Measurements from ENCODE around the gene UTS2.

UTS2 gene

GRCh38 chr1:7838714-7839113 is 14.2 kb downstream of the UTS2 start:
- TF ChIP-seq TEAD4 (IDR thresholded peaks at IDR 0.05), result no peak

DNA sequence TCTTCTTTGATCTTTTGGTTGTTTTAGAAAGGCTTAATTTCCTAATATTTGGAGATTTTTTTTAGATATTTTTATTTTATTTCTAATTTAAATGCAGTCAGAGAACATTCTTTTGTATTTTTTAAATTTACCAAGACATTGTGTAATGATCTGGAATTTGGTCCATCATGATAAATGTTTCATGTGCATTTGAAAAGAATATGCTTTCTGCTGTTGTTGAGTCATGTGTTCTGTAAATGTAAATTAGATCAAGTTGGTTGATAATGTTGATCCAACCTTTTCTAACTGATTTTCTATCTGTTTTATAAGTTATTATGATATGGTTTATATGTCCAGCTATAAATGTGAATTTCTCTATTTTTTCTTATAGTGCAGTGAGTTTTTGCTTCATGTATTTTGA is 19.8 kb downstream of the UTS2 start:
- TF ChIP-seq, protein P1, sequence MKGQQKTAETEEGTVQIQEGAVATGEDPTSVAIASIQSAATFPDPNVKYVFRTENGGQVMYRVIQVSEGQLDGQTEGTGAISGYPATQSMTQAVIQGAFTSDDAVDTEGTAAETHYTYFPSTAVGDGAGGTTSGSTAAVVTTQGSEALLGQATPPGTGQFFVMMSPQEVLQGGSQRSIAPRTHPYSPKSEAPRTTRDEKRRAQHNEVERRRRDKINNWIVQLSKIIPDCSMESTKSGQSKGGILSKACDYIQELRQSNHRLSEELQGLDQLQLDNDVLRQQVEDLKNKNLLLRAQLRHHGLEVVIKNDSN (IDR thresholded peaks at IDR 0.05), result no peak
- TF ChIP-seq RAD21 (IDR thresholded peaks at IDR 0.05; ENCODE audit: low read depth) (no peak), NFIC (IDR thresholded peaks at IDR 0.05) (no peak), EP300 (IDR thresholded peaks at IDR 0.05; ENCODE audit: borderline replicate concordance) (no peak), FOXM1 (IDR thresholded peaks at IDR 0.05; ENCODE audit: borderline replicate concordance, low read depth) (no peak)
- TF ChIP-seq, protein P2, sequence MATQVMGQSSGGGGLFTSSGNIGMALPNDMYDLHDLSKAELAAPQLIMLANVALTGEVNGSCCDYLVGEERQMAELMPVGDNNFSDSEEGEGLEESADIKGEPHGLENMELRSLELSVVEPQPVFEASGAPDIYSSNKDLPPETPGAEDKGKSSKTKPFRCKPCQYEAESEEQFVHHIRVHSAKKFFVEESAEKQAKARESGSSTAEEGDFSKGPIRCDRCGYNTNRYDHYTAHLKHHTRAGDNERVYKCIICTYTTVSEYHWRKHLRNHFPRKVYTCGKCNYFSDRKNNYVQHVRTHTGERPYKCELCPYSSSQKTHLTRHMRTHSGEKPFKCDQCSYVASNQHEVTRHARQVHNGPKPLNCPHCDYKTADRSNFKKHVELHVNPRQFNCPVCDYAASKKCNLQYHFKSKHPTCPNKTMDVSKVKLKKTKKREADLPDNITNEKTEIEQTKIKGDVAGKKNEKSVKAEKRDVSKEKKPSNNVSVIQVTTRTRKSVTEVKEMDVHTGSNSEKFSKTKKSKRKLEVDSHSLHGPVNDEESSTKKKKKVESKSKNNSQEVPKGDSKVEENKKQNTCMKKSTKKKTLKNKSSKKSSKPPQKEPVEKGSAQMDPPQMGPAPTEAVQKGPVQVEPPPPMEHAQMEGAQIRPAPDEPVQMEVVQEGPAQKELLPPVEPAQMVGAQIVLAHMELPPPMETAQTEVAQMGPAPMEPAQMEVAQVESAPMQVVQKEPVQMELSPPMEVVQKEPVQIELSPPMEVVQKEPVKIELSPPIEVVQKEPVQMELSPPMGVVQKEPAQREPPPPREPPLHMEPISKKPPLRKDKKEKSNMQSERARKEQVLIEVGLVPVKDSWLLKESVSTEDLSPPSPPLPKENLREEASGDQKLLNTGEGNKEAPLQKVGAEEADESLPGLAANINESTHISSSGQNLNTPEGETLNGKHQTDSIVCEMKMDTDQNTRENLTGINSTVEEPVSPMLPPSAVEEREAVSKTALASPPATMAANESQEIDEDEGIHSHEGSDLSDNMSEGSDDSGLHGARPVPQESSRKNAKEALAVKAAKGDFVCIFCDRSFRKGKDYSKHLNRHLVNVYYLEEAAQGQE (IDR thresholded peaks at IDR 0.05; ENCODE audit: low read depth), result no peak

DNA sequence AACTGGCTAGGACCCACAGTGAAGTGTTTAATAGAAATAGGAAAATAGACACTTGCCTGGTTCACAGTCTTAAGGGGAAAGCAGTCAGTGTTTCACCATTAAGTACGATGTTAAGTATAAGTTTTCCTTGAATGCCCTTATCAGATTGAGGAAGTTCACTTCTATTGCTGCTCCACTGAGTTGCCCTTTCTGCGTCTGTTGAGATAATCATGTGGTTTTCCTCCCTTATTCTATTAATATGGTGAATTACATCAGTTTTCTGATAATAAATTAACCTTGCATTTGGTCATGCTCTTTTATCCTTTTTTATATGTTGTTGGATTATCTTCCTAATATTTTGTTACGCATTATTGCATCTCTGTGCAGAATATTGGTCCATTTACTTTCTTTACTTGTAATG is 21.4 kb downstream of the UTS2 start:
- TF ChIP-seq CEBPB (IDR thresholded peaks at IDR 0.05) (no peak), ZBTB7A (IDR thresholded peaks at IDR 0.05; ENCODE audit: low read depth) (no peak), TEAD4 (IDR thresholded peaks at IDR 0.05) (no peak), EGR1 (IDR thresholded peaks at IDR 0.05) (no peak), CREB1 (IDR thresholded peaks at IDR 0.05; ENCODE audit: low read depth) (no peak), RAD21 (IDR thresholded peaks at IDR 0.05; ENCODE audit: low read depth) (no peak), EP300 (IDR thresholded peaks at IDR 0.05; ENCODE audit: borderline replicate concordance) (no peak), YY1 (IDR thresholded peaks at IDR 0.05; ENCODE audit: low read depth) (no peak), MAX (IDR thresholded peaks at IDR 0.05) (no peak), NFIC (IDR thresholded peaks at IDR 0.05) (no peak), TAF1 (IDR thresholded peaks at IDR 0.05; ENCODE audit: low read depth) (no peak)
- TF ChIP-seq, protein P1 (IDR thresholded peaks at IDR 0.05), result no peak

GRCh38 chr1:7827126-7827955 is 25.5 kb downstream of the UTS2 start:
- TF ChIP-seq EP300 (IDR thresholded peaks at IDR 0.05; ENCODE audit: borderline replicate concordance), result no peak
- TF ChIP-seq TAF1 (IDR thresholded peaks at IDR 0.05; ENCODE audit: low read depth), result no peak
- no peak for TF ChIP-seq RAD21 (IDR thresholded peaks at IDR 0.05; ENCODE audit: low read depth)

DNA sequence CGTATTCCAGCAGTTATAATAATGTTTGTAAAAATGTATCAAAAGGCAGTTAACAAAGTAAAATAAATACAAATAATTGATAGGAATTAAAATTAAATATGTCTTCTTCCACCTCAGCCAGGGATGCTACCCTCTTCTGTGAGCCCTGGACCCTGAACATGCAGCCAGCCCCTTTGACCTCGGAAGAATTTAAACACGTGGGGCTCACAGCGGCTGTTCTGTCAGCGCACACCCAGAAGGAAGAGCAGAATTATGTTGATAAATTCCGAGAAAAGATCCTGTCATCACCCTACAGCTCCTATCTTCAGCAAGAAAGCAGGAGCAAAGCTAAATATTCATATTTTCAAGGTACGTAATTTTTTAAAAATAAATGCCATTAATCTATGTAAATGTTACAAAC is 26.5 kb downstream of the UTS2 start:
- TF ChIP-seq TEAD4 (IDR thresholded peaks at IDR 0.05) (no peak), CREB1 (IDR thresholded peaks at IDR 0.05; ENCODE audit: low read depth) (no peak), TCF12 (IDR thresholded peaks at IDR 0.05; ENCODE audit: low read depth) (no peak), TAF1 (IDR thresholded peaks at IDR 0.05; ENCODE audit: low read depth) (no peak), ZBTB7A (IDR thresholded peaks at IDR 0.05; ENCODE audit: low read depth) (no peak), NFIC (IDR thresholded peaks at IDR 0.05) (no peak), CEBPB (IDR thresholded peaks at IDR 0.05) (no peak), EP300 (IDR thresholded peaks at IDR 0.05; ENCODE audit: borderline replicate concordance) (no peak), FOXM1 (IDR thresholded peaks at IDR 0.05; ENCODE audit: borderline replicate concordance, low read depth) (no peak)
- TF ChIP-seq, protein P2 (IDR thresholded peaks at IDR 0.05; ENCODE audit: low read depth), result no peak

DNA sequence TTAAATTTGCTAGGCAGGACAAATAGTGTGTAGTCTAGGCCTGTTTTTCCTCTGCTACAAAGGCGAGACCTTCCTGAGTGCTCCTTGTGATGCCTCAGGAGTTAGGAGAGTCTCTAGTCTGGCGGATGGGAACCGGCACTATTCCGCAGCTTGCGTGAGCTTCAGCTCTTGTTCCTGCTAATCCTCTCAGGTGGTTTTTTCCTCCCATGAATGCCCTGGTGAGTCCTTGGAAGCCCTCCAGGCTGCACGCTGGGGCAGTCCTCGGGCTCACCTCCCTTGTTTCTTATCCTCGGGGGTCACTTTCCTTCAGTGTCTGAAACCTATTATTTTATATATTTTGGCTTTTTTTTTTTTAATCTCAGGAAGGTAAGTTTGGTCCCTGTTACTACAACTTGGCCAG is 28.2 kb downstream of the UTS2 start:
- TF ChIP-seq EGR1 (IDR thresholded peaks at IDR 0.05) (no peak), CREB1 (IDR thresholded peaks at IDR 0.05; ENCODE audit: low read depth) (no peak), CEBPB (IDR thresholded peaks at IDR 0.05) (no peak), YY1 (IDR thresholded peaks at IDR 0.05; ENCODE audit: low read depth) (no peak), ZBTB7A (IDR thresholded peaks at IDR 0.05; ENCODE audit: low read depth) (no peak), TCF12 (IDR thresholded peaks at IDR 0.05; ENCODE audit: low read depth) (no peak), TEAD4 (IDR thresholded peaks at IDR 0.05) (no peak), NFIC (IDR thresholded peaks at IDR 0.05) (no peak), MAX (IDR thresholded peaks at IDR 0.05) (no peak), EP300 (IDR thresholded peaks at IDR 0.05; ENCODE audit: borderline replicate concordance) (no peak)
